HG03432 (cell line): ENCODE measurements around the gene RXFP1.
A peak's percentile ranks its signal among the peaks of the same experiment; 100 is the strongest.

Source experiments
- ATAC-seq: cut with Tn5 transposase; IDR thresholded peaks from one replicate; pipeline ENCODE4 v1.9.1; 2021; ENCODE audit warnings: mild to moderate bottlenecking, moderate library complexity; ENCODE audit not compliant: unreplicated experiment

The RXFP1 gene

GRCh38 chr4:158521484-158522088, at the start of gene RXFP1:
TSS of gene RXFP1 (plus strand) at chr4:158521882. CDS start at chr4:158521977, 95 bp downstream.
- peak; percentile 51 for ATAC-seq

GRCh38 chr4:158481811-158482210, 39.9 kb upstream of the RXFP1 start:
- no peak for ATAC-seq

- no peak for ATAC-seq
Measured at GRCh38 chr4:158484173-158484885, 37.4 kb upstream of the RXFP1 start.

GRCh38 chr4:158490629-158491028, 31.1 kb upstream of the RXFP1 start:
- ATAC-seq: no peak

GRCh38 chr4:158492391-158492790, 29.3 kb upstream of the RXFP1 start:
- ATAC-seq: no peak

GRCh38 chr4:158496030-158496741, 25.5 kb upstream of the RXFP1 start:
- no peak for ATAC-seq

GRCh38 chr4:158500054-158500453, 21.6 kb upstream of the RXFP1 start:
- ATAC-seq: no peak

GRCh38 chr4:158513256-158513655, 8.4 kb upstream of the RXFP1 start:
- ATAC-seq: no peak

- no peak for ATAC-seq
Measured at GRCh38 chr4:158519226-158519625, 2.5 kb upstream of the RXFP1 start.

- ATAC-seq: no peak
Measured at GRCh38 chr4:158523990-158524535, 2.4 kb downstream of the RXFP1 start.

- no peak for ATAC-seq
Measured at GRCh38 chr4:158527516-158527915, 5.8 kb downstream of the RXFP1 start.

GRCh38 chr4:158529505-158529904, 7.8 kb downstream of the RXFP1 start:
- no peak for ATAC-seq

GRCh38 chr4:158530381-158530780, 8.7 kb downstream of the RXFP1 start:
- peak; percentile 45 for ATAC-seq

GRCh38 chr4:158530898-158531297, 9.2 kb downstream of the RXFP1 start:
- no peak for ATAC-seq

GRCh38 chr4:158532556-158533231, 11.0 kb downstream of the RXFP1 start:
- ATAC-seq: no peak

- no peak for ATAC-seq
Measured at GRCh38 chr4:158534727-158535126, 13.0 kb downstream of the RXFP1 start.

- peak; percentile 71 for ATAC-seq
Measured at GRCh38 chr4:158535130-158535614, 13.5 kb downstream of the RXFP1 start.

GRCh38 chr4:158536833-158537232, 15.2 kb downstream of the RXFP1 start:
- ATAC-seq: no peak

- no peak for ATAC-seq
Measured at GRCh38 chr4:158538176-158538575, 16.5 kb downstream of the RXFP1 start.

GRCh38 chr4:158538911-158539310, 17.2 kb downstream of the RXFP1 start:
- peak; percentile 32 for ATAC-seq
